CD4-positive, alpha-beta T cell (primary cell): ENCODE measurements around the gene SIX5. TPM values are rescaled to one million over a fixed set of nuclear protein-coding genes. Genes with fewer than 3 reads are reported as not detected.

Experiments used
- ATAC-seq: fragments of 200-7000 bp; cut with Tn5 transposase; one replicate; pipeline ENCODE4 v1.10.0; 2022; ENCODE audit warnings: mild to moderate bottlenecking; ENCODE audit not compliant: poor library complexity
- CTCF ChIA-PET: fragments of 350-600 bp; sonication (Branson Sonifier 250); formaldehyde crosslinking; loops from one replicate; lab custom pipeline; 2021; ENCODE audit warnings: antibody characterized with exemption, inconsistent platforms; lab: Charles Lee
- POLR2A ChIA-PET: fragments of 350-600 bp; sonication (Branson Sonifier 250); formaldehyde crosslinking; loops from one replicate; lab custom pipeline; 2021; ENCODE audit warnings: antibody characterized with exemption, inconsistent platforms; lab: Charles Lee
- DNase-seq, 14 experiments: peaks; one replicate each; pipeline ENCODE4 v3.0.0-alpha.2; 2013 to 2020; ENCODE audit warnings: mixed read lengths in 2 of 14
- H3K27ac ChIP-seq, 2 donors: one replicate each; pipeline versions ENCODE4 v1.5.1 to v1.7.0; 2013; ENCODE audit warnings: low read length in 2 of 2, low read depth in 1 of 2, mild to moderate bottlenecking in 1 of 2
- H3K27me3 ChIP-seq, 2 experiments: 1 replicate in 1 of 2; 2 replicates in 1 of 2; pipeline versions ENCODE4 v1.6.1 to v1.7.0; 2013; ENCODE audit warnings: low read length in 2 of 2, control low read depth in 1 of 2, mild to moderate bottlenecking in 1 of 2, moderate library complexity in 1 of 2; ENCODE audit not compliant: insufficient read depth in 2 of 2, control insufficient read depth in 1 of 2
- H3K36me3 ChIP-seq: one replicate; pipeline ENCODE4 v1.6.1; 2013; ENCODE audit warnings: low read length, control low read depth; ENCODE audit not compliant: insufficient read depth
- H3K4me1 ChIP-seq: one replicate; pipeline ENCODE4 v1.6.1; 2013; ENCODE audit warnings: low read length, control low read depth; ENCODE audit not compliant: insufficient read depth
- H3K4me3 ChIP-seq: one replicate; pipeline ENCODE4 v1.5.1; 2013; ENCODE audit warnings: mild to moderate bottlenecking, low read length, moderate library complexity
- H3K9me3 ChIP-seq, 2 experiments: 1 replicate in 1 of 2; 2 replicates in 1 of 2; pipeline versions ENCODE4 v1.6.1 to v1.7.0; 2013; ENCODE audit warnings: low read length in 2 of 2, mild to moderate bottlenecking in 2 of 2, control low read depth in 1 of 2, moderate library complexity in 1 of 2; ENCODE audit not compliant: control insufficient read depth in 1 of 2, insufficient read depth in 1 of 2
- H3K27ac Mint-ChIP-seq: one replicate; pipeline ENCODE4 v1.8.0; 2020; ENCODE audit warnings: mixed read lengths
- H3K27me3 Mint-ChIP-seq: one replicate; pipeline ENCODE4 v1.8.0; 2021; ENCODE audit warnings: mixed read lengths
- H3K36me3 Mint-ChIP-seq: one replicate; pipeline ENCODE4 v1.8.0; 2021; ENCODE audit warnings: low read depth, mixed read lengths
- H3K4me1 Mint-ChIP-seq: one replicate; pipeline ENCODE4 v1.8.0; 2021; ENCODE audit warnings: low read depth, mixed read lengths
- H3K4me3 Mint-ChIP-seq: one replicate; pipeline ENCODE4 v1.8.0; 2020; ENCODE audit warnings: mild to moderate bottlenecking, mixed read lengths
- H3K9me3 Mint-ChIP-seq: one replicate; pipeline ENCODE4 v1.8.0; 2020; ENCODE audit warnings: mixed read lengths
- CTCF ChIP-seq: fragments of 200-600 bp; IDR thresholded peaks from one replicate; pipeline ENCODE4 v1.8.0; 2022; ENCODE audit warnings: antibody characterized with exemption, mild to moderate bottlenecking
- intact Hi-C, 2 experiments: fragments of 100-400 bp; cut with DNase I in 1 of 2; cut with micrococcal nuclease in 1 of 2; formaldehyde crosslinking; loops; one replicate each; pipeline versions ENCODE4 v1.15.1 to v1.9.0; 2023 to 2025; cut with DNase I, micrococcal nuclease
- total RNA-seq, 174 experiments: library from RNA in 2 of 174; stranded (reverse) in 2 of 174; gene quantifications; one replicate each; pipeline ENCODE4 v1.2.3 and lab custom pipeline; 2021 to 2026

SIX5 gene
- total RNA-seq, 2 experiments from 2014 or later, result 0.58 to 0.59 TPM

- Mint-ChIP-seq H3K27ac (no peak overlapping the region), H3K4me1 (no peaks in the 10 kb centered on the region), H3K4me3 (no peak overlapping the region), H3K9me3 (no peaks in the 10 kb centered on the region), H3K36me3 (no peaks in the 10 kb centered on the region), H3K27me3 (peaks cover 16% of the 10 kb centered on the region)
- ChIA-PET POLR2A (no interaction called here), CTCF (no interaction called here)
- no peak for DNase-seq
- H3K9me3 ChIP-seq, result no peaks in the 10 kb centered on the region
- no peak for TF ChIP-seq CTCF
- no peak overlapping the region for H3K4me3 ChIP-seq
- peaks cover 2 to 4% of the 10 kb centered on the region in 2 experiments for H3K27me3 ChIP-seq
- intact Hi-C loops, result no loop called here
- H3K4me1 ChIP-seq, result peaks cover 2% of the 10 kb centered on the region
- H3K36me3 ChIP-seq, result no peaks in the 10 kb centered on the region
- H3K27ac ChIP-seq, result no peak overlapping the region
- ATAC-seq, result no peak
Observed at GRCh38 chr19:45804959-45805230, 35.8 kb upstream of the SIX5 start.

- no peak for TF ChIP-seq CTCF
- peaks cover 16% of the 10 kb centered on the region for H3K27me3 Mint-ChIP-seq
- no peaks in the 10 kb centered on the region for H3K4me1 Mint-ChIP-seq
- ChIA-PET CTCF (no interaction called here), POLR2A (no interaction called here)
- DNase-seq, result no peak
- intact Hi-C loops, result no loop called here
- Histone ChIP-seq H3K27me3 (peaks cover 6% of the 10 kb centered on the region in 2 experiments), H3K4me1 (peaks cover under 1% of the 10 kb centered on the region), H3K4me3 (no peak overlapping the region), H3K27ac (no peak overlapping the region), H3K36me3 (no peaks in the 10 kb centered on the region), H3K9me3 (no peaks in the 10 kb centered on the region)
- H3K9me3 Mint-ChIP-seq, result no peaks in the 10 kb centered on the region
- no peak for ATAC-seq
- no peak overlapping the region for H3K4me3 Mint-ChIP-seq
- H3K36me3 Mint-ChIP-seq, result no peaks in the 10 kb centered on the region
- no peak overlapping the region for H3K27ac Mint-ChIP-seq
Observed at GRCh38 chr19:45804140-45804958, 35.3 kb upstream of the SIX5 start.

GRCh38 chr19:45801603-45802175 lies 32.6 kb upstream of the SIX5 start:
- ChIA-PET POLR2A (interaction anchor here (3.6 kb wide), 1 partner anchor 32 kb away, joined by 52 read pairs; the partner anchor contains the start of gene SIX5), CTCF (no interaction called here)
- ATAC-seq (no peak), DNase-seq (no peak)
- no peak overlapping the region for H3K27ac ChIP-seq
- Mint-ChIP-seq H3K4me3 (no peak overlapping the region), H3K27me3 (peaks cover 28% of the 10 kb centered on the region), H3K9me3 (no peaks in the 10 kb centered on the region), H3K4me1 (peaks cover 5% of the 10 kb centered on the region), H3K36me3 (no peaks in the 10 kb centered on the region), H3K27ac (no peak overlapping the region)
- no peak overlapping the region for H3K4me3 ChIP-seq
- intact Hi-C loops, result no loop called here
- H3K36me3 ChIP-seq, result no peaks in the 10 kb centered on the region
- H3K9me3 ChIP-seq, result no peaks in the 10 kb centered on the region
- no peak for TF ChIP-seq CTCF
- peaks cover 7% of the 10 kb centered on the region for H3K4me1 ChIP-seq
- peaks cover 12 to 14% of the 10 kb centered on the region in 2 experiments for H3K27me3 ChIP-seq
